ENCODE results near the gene COL4A2.

- TF ChIP-seq CTCF (optimal IDR thresholded peaks at IDR 0.05 in 1 of 3, IDR thresholded peaks at IDR 0.05 in 1 of 3, conservative IDR thresholded peaks at IDR 0.05 in 1 of 3; ENCODE audit: extremely low read depth in 1 of 3, insufficient read depth in 2 of 3, low read length in 3 of 3) (no peak), EZH2 (IDR thresholded peaks at IDR 0.05; ENCODE audit: low read length) (no peak)
These were observed 49.7 kb upstream of the COL4A2 start for GRCh38 chr13:110257408-110257807.

Measured in keratinocyte (primary cell).